Ascending aorta (tissue), 1 donor: ENCODE results near the gene EPHB6. TPM values are rescaled to one million over a fixed set of nuclear protein-coding genes. Genes with fewer than 3 reads are reported as not detected.

Source experiments
- total RNA-seq: library from RNA; depleted of rRNA; stranded (reverse); fragments of >200 nt; gene quantifications from one replicate; pipeline ENCODE4 v1.1.0, GENCODE V29; 2016

The EPHB6 gene
- total RNA-seq, 1 donor from 2014 or later: 13.1 TPM

Other genes with a start within 250 kb of the EPHB6 start
- not detected for gene PRSS1, start 105.6 kb upstream of the EPHB6 start, total RNA-seq
- not detected for gene PRSS2, start 84.1 kb upstream of the EPHB6 start, total RNA-seq
- gene TRPV6, start 30.7 kb downstream of the EPHB6 start, total RNA-seq: not detected
- gene TRPV5, start 78.7 kb downstream of the EPHB6 start, total RNA-seq: not detected
- not detected for gene LLCFC1, start 84.4 kb downstream of the EPHB6 start, total RNA-seq
- gene KEL, start 107.3 kb downstream of the EPHB6 start, total RNA-seq: not detected
- not detected for gene OR9A2, start 172.1 kb downstream of the EPHB6 start, total RNA-seq
- not detected for gene OR6V1, start 197.3 kb downstream of the EPHB6 start, total RNA-seq